T-helper 1 cell treated with Interleukin-12 subunit alpha and Interleukin-12 subunit beta and Interleukin-4 antibody, amounts not matched to agents 30 μg/mL and 1 μg/mL, for 36 hours (primary cell): Measurements from ENCODE around the gene DNM3.
"Not testable (repeated sequence)": the region's sequence is repeated elsewhere in the genome, so short reads cannot be mapped to it uniquely, and the experiment has no call there.

ENCODE experiments used
- H3K27ac Mint-ChIP-seq: one replicate; pipeline ENCODE4 v1.8.0; 2021; ENCODE audit warnings: mild to moderate bottlenecking, mixed read lengths
- H3K27me3 Mint-ChIP-seq: one replicate; pipeline ENCODE4 v1.8.0; 2021; ENCODE audit warnings: low read depth, mixed read lengths
- H3K36me3 Mint-ChIP-seq: one replicate; pipeline ENCODE4 v1.8.0; 2021; ENCODE audit warnings: low read depth, mixed read lengths
- H3K4me1 Mint-ChIP-seq: one replicate; pipeline ENCODE4 v1.8.0; 2021; ENCODE audit warnings: low read depth, mixed read lengths
- H3K4me3 Mint-ChIP-seq: one replicate; pipeline ENCODE4 v1.8.0; 2021; ENCODE audit warnings: mild to moderate bottlenecking, moderate library complexity, mixed read lengths
- H3K9me3 Mint-ChIP-seq: one replicate; pipeline ENCODE4 v1.8.0; 2021; ENCODE audit warnings: mixed read lengths

DNM3 gene

DNA sequence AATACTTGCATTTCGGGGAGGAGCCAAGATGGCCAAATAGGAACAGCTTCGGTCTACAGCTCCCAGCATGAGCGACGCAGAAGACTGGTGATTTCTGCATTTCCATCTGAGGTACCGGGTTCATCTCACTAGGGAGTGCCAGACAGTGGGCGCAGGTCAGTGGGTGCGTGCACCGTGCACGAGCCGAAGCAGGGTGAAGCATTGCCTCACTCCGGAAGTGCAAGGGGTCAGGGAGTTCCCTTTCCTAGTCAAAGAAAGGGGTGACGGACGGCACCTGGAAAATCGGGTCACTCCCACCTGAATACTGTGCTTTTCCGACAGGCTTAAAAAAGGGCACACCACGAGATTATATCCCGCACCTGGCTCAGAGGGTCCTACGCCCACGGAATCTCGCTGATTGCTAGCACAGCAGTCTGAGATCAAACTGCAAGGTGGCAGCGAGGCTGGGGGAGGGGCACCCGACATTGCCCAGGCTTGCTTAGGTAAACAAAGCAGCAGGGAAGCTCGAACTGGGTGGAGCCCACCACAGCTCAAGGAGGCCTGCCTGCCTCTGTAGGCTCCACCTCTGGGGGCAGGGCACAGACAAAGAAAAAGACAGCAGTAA is 214.6 kb downstream of the DNM3 start:
- not testable (repeated sequence) for H3K27ac Mint-ChIP-seq, H3K36me3 Mint-ChIP-seq, H3K9me3 Mint-ChIP-seq, H3K4me3 Mint-ChIP-seq, H3K4me1 Mint-ChIP-seq, H3K27me3 Mint-ChIP-seq

DNA sequence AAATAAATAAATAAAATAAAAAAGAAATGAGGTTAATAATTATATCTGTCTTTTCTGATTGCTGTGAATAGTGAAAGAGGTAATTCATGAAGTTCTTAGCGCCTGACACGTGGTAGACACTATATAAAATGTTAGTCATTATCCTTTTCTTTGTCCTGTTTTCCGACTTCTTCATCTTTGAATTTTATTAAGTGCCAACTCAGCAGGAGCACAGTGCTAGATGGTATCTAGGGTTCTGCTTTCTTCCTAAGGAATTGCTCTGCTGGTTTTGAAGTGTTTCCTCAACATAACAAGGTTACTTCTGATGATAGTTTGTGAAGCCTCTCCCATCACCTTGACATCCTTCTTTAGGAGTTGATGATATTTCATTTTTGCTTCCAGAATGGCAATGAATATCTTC is 227.0 kb downstream of the DNM3 start:
- Mint-ChIP-seq H3K36me3 (no peaks in the 10 kb centered on the region), H3K27ac (no peak overlapping the region), H3K27me3 (no peaks in the 10 kb centered on the region), H3K9me3 (no peaks in the 10 kb centered on the region), H3K4me1 (no peaks in the 10 kb centered on the region), H3K4me3 (no peak overlapping the region)

- Mint-ChIP-seq H3K4me3 (no peak overlapping the region), H3K9me3 (no peaks in the 10 kb centered on the region), H3K36me3 (no peaks in the 10 kb centered on the region), H3K27ac (no peak overlapping the region), H3K4me1 (no peaks in the 10 kb centered on the region), H3K27me3 (no peaks in the 10 kb centered on the region)
These were observed 227.8 kb downstream of the DNM3 start for GRCh38 chr1:172069051-172069450.

- no peaks in the 10 kb centered on the region for H3K36me3 Mint-ChIP-seq
- no peaks in the 10 kb centered on the region for H3K4me1 Mint-ChIP-seq
- H3K27me3 Mint-ChIP-seq: no peaks in the 10 kb centered on the region
- no peak overlapping the region for H3K4me3 Mint-ChIP-seq
- no peaks in the 10 kb centered on the region for H3K9me3 Mint-ChIP-seq
- no peak overlapping the region for H3K27ac Mint-ChIP-seq
These were observed 228.2 kb downstream of the DNM3 start for GRCh38 chr1:172069534-172069933.

GRCh38 chr1:172070055-172070454 is 228.8 kb downstream of the DNM3 start:
- no peak overlapping the region for H3K27ac Mint-ChIP-seq
- H3K4me3 Mint-ChIP-seq: no peak overlapping the region
- H3K27me3 Mint-ChIP-seq: no peaks in the 10 kb centered on the region
- H3K4me1 Mint-ChIP-seq: no peaks in the 10 kb centered on the region
- no peaks in the 10 kb centered on the region for H3K9me3 Mint-ChIP-seq
- H3K36me3 Mint-ChIP-seq: no peaks in the 10 kb centered on the region

- Mint-ChIP-seq H3K4me1 (no peaks in the 10 kb centered on the region), H3K9me3 (no peaks in the 10 kb centered on the region), H3K4me3 (no peak overlapping the region), H3K27me3 (no peaks in the 10 kb centered on the region), H3K27ac (no peak overlapping the region), H3K36me3 (no peaks in the 10 kb centered on the region)
These were observed 230.4 kb downstream of the DNM3 start for GRCh38 chr1:172071746-172072145.

GRCh38 chr1:172079859-172080258 is 238.6 kb downstream of the DNM3 start:
- H3K9me3 Mint-ChIP-seq, H3K4me3 Mint-ChIP-seq, H3K36me3 Mint-ChIP-seq, H3K4me1 Mint-ChIP-seq, H3K27ac Mint-ChIP-seq: not testable (repeated sequence)
- H3K27me3 Mint-ChIP-seq: peaks cover 18% of the 10 kb centered on the region

DNA sequence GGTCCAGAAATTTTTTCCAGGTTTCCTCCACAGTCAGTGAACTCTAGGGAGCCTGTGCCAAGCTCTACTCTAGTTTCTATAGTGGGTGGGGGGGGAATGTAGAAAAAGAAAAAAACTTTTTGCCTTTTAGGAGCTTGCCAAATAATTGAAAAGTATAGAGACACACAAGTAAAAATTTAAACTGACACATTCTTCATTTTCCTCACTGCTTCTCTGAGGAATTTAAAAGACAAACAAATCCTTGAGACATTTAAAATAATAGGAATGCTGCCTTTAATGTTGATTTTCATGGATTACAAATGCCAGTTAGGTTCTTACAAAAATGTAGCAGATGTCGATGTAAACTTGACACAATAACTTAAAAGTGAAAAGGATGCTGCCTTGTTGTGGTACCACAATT is 241.9 kb downstream of the DNM3 start:
- no peaks in the 10 kb centered on the region for H3K4me1 Mint-ChIP-seq
- no peaks in the 10 kb centered on the region for H3K9me3 Mint-ChIP-seq
- no peak overlapping the region for H3K27ac Mint-ChIP-seq
- H3K27me3 Mint-ChIP-seq: peaks cover 10% of the 10 kb centered on the region
- no peak overlapping the region for H3K4me3 Mint-ChIP-seq
- H3K36me3 Mint-ChIP-seq: no peaks in the 10 kb centered on the region

DNA sequence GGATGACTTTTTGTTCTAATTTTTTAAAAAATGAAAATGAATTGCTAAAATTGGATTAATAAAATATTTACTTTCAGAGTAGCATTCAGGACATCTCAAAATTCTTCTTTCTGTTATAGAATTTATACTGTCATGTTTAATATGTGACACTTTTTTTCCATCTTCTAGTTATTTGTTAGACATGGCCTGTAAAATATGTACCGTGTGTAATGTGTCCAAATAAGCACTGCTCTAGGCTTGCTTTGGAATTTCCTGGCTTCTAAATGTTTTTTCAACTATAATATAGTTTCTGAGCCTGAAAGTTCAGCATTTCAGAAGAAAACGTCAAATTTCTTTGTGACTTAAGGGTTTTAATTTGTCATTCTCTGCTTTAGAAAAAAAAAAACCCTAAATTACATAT is 243.6 kb downstream of the DNM3 start:
- no peaks in the 10 kb centered on the region for H3K4me1 Mint-ChIP-seq
- H3K4me3 Mint-ChIP-seq: no peak overlapping the region
- H3K27ac Mint-ChIP-seq: no peak overlapping the region
- H3K9me3 Mint-ChIP-seq: no peaks in the 10 kb centered on the region
- H3K36me3 Mint-ChIP-seq: no peaks in the 10 kb centered on the region
- no peaks in the 10 kb centered on the region for H3K27me3 Mint-ChIP-seq

- no peaks in the 10 kb centered on the region for H3K27me3 Mint-ChIP-seq
- no peaks in the 10 kb centered on the region for H3K9me3 Mint-ChIP-seq
- H3K27ac Mint-ChIP-seq: no peak overlapping the region
- no peak overlapping the region for H3K4me3 Mint-ChIP-seq
- no peaks in the 10 kb centered on the region for H3K36me3 Mint-ChIP-seq
- peaks cover 3% of the 10 kb centered on the region for H3K4me1 Mint-ChIP-seq
These were observed 244.0 kb downstream of the DNM3 start for GRCh38 chr1:172085317-172085716.

DNA sequence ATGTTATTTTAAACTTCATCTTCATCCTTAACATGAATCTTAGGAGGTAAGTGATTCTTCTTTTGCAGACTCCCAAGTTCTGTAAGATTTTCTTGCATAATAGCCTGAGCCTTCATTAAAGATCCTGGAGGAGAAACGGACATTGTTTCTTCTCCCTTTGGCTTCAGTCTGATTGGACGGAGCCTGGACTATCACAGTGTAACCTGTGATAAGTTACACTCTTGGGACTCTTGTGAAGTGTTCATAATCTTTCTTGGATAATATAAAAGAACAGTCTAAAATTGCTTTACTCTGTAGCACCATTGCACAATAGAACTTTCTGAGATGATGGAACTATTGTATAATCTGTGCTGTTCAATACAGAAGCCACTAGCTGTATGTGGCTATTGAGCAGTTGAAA is 244.8 kb downstream of the DNM3 start:
- Mint-ChIP-seq H3K36me3 (no peaks in the 10 kb centered on the region), H3K9me3 (no peaks in the 10 kb centered on the region), H3K27ac (no peak overlapping the region), H3K4me1 (peaks cover 4% of the 10 kb centered on the region), H3K27me3 (no peaks in the 10 kb centered on the region), H3K4me3 (no peak overlapping the region)

DNA sequence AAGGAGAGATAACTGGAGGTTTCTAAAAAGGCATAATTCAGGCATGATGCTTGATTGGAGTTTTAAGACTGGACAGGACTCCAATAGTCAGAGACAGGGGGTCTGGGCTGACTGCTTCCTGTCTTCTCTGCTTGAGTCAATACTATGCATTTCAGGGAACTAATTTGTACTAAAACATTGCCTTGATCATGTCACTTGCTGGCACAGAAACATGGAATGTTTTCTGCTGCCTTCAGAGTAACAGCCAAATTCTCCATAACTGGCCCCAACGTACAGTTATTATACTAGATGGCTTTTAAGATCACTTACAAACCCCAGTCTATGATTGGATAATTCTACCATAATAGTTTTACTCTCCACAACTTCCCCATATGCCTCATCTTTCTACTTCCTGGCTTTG is 247.0 kb downstream of the DNM3 start:
- Mint-ChIP-seq H3K9me3 (no peaks in the 10 kb centered on the region), H3K4me3 (no peak overlapping the region), H3K4me1 (peaks cover 4% of the 10 kb centered on the region), H3K36me3 (no peaks in the 10 kb centered on the region), H3K27me3 (no peaks in the 10 kb centered on the region), H3K27ac (no peak overlapping the region)

DNA sequence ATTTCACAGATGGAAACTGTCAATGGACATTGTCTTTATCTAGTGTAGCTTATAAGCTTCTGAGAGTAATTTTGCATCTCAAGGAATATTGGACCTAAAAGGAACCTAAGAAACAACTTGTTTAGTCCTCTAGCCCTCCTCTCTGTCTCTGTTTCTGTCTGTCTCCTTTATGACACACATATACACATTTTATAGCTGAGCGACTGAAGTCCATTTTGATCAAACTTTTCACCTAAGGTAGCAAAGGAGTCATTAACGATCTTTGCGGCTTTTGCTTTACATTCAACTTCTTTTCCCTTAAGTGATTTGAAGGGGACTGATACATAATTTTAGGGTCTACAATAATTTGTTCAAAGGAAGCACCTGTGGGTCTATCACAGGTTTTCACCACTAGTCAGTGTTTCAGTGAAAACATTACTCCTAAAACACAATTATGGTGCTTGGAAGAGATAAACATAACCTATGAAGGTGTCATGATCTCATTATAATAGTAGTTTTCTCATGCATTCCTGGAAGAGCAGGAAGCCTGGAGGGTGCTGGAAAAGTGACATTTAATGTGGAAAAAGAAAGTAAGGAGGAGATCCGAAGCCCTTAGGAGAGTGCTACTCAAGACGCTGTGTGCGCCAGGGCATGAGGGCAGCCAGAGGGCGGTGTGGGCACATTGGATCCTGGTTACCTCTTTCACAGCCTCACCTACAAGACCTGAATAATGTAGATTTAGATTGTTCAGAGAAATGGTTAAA is 248.6 kb downstream of the DNM3 start:
- no peaks in the 10 kb centered on the region for H3K9me3 Mint-ChIP-seq
- no peak overlapping the region for H3K4me3 Mint-ChIP-seq
- H3K27me3 Mint-ChIP-seq: no peaks in the 10 kb centered on the region
- peaks cover 4% of the 10 kb centered on the region for H3K4me1 Mint-ChIP-seq
- H3K27ac Mint-ChIP-seq: no peak overlapping the region
- H3K36me3 Mint-ChIP-seq: no peaks in the 10 kb centered on the region

DNA sequence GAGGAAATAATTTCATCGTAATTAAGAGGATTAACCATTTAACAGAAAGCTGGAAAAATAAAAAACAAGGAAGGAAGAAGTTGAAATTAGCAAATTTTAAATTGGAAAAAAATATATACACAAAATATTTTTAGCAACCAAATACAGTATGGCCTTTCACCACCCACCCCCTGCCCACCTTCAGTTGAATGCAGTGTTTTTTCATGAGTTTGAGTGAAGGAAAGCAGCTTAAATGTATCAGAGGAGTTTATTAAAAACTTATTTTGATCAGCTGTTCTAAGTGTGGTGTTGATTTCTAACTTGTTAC is 249.2 kb downstream of the DNM3 start:
- no peaks in the 10 kb centered on the region for H3K36me3 Mint-ChIP-seq
- peaks cover 4% of the 10 kb centered on the region for H3K4me1 Mint-ChIP-seq
- no peak overlapping the region for H3K27ac Mint-ChIP-seq
- H3K9me3 Mint-ChIP-seq: no peaks in the 10 kb centered on the region
- H3K4me3 Mint-ChIP-seq: no peak overlapping the region
- H3K27me3 Mint-ChIP-seq: no peaks in the 10 kb centered on the region

- Mint-ChIP-seq H3K27me3 (peaks cover 12% of the 10 kb centered on the region), H3K36me3 (no peaks in the 10 kb centered on the region), H3K4me3 (no peak overlapping the region), H3K4me1 (no peaks in the 10 kb centered on the region), H3K27ac (no peak overlapping the region), H3K9me3 (no peaks in the 10 kb centered on the region)
These were observed 254.5 kb downstream of the DNM3 start for GRCh38 chr1:172095846-172096245.

DNA sequence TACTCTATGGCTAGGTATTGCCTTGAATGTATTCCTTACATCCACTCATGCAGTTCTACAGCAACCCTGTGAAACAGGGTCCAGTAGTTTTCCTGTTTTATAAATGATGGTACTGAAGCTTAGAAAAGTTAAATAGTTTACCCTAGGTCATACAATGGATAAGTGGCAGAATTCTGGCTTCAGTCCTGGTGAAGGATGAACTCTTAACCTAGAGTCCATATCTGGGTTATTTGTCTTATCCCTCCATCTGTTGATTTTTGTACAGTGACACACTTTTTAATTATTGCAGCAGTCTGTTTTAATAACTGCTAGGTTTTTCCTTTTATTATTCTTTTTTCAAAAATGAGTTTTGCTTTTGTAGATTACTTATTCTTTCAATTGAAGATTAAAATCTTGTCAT is 263.9 kb downstream of the DNM3 start:
- Mint-ChIP-seq H3K27me3 (peaks cover 21% of the 10 kb centered on the region), H3K4me3 (no peak overlapping the region), H3K9me3 (no peaks in the 10 kb centered on the region), H3K27ac (no peak overlapping the region), H3K36me3 (no peaks in the 10 kb centered on the region), H3K4me1 (no peaks in the 10 kb centered on the region)
